ENCODE data around the gene EFHD2.

EFHD2 gene

GRCh38 chr1:15408890-15409387 is 749 bp upstream of the EFHD2 start:
- DNase-seq (ENCODE audit: low read depth): no peak
- TF ChIP-seq, protein P1, sequence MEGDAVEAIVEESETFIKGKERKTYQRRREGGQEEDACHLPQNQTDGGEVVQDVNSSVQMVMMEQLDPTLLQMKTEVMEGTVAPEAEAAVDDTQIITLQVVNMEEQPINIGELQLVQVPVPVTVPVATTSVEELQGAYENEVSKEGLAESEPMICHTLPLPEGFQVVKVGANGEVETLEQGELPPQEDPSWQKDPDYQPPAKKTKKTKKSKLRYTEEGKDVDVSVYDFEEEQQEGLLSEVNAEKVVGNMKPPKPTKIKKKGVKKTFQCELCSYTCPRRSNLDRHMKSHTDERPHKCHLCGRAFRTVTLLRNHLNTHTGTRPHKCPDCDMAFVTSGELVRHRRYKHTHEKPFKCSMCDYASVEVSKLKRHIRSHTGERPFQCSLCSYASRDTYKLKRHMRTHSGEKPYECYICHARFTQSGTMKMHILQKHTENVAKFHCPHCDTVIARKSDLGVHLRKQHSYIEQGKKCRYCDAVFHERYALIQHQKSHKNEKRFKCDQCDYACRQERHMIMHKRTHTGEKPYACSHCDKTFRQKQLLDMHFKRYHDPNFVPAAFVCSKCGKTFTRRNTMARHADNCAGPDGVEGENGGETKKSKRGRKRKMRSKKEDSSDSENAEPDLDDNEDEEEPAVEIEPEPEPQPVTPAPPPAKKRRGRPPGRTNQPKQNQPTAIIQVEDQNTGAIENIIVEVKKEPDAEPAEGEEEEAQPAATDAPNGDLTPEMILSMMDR (conservative IDR thresholded peaks at IDR 0.05; ENCODE audit: low read length): no peak
- H3K4me3 ChIP-seq (ENCODE audit: low read length): peak overlapping the region; percentile 84

GRCh38 chr1:15410223-15410883 is 665 bp downstream of the EFHD2 start:
- TF ChIP-seq, protein P1 (conservative IDR thresholded peaks at IDR 0.05; ENCODE audit: low read length): no peak
- DNase-seq (ENCODE audit: low read depth): no peak
- H3K4me3 ChIP-seq (ENCODE audit: low read length): peak overlapping the region; percentile 84

- H3K4me3 ChIP-seq (ENCODE audit: low read length): peak overlapping the region; percentile 84
- TF ChIP-seq, protein P1 (conservative IDR thresholded peaks at IDR 0.05; ENCODE audit: low read length): no peak
- DNase-seq (ENCODE audit: low read depth): no peak
These were observed 1.2 kb downstream of the EFHD2 start for GRCh38 chr1:15410884-15411245.

- H3K4me3 ChIP-seq (ENCODE audit: low read length): peak overlapping the region; percentile 84
- TF ChIP-seq, protein P1 (conservative IDR thresholded peaks at IDR 0.05; ENCODE audit: low read length): no peak
- no peak for DNase-seq (ENCODE audit: low read depth)
These were observed 2.0 kb downstream of the EFHD2 start for GRCh38 chr1:15411593-15412137.

DNA sequence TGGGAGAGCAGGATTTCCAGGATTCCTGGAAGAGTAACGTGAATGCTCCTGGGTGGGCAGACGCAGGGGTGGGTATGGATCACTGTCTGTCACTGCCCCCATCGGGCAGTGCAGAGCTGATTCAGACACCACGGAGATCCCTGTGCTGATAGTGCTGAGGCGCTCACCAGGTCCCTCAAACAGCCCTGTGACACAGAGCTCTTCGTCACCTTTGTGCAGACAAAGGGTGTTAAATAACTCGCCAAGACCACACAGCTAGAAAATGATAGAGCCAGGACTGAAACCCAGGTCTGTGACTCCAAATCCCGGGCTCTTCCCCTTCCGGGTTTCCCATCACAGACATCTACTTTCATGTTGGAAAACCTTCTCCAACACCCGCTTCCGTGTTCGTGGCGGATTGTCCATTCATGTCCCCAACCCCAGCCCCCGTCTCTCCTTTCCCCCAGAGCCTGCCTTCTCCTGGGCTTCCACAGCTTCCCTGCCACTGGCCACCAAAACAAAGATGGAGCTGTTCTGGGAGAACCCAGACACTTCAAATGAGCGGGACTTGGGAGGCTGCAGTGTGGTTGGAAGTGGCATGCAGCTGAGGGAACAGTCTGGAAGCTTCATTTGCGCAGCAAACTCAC is 2.6 kb downstream of the EFHD2 start:
- no peak for DNase-seq (ENCODE audit: low read depth)
- H3K4me3 ChIP-seq (ENCODE audit: low read length): no peak overlapping the region
- TF ChIP-seq, protein P1 (conservative IDR thresholded peaks at IDR 0.05; ENCODE audit: low read length): no peak

GRCh38 chr1:15412843-15413242 is 3.2 kb downstream of the EFHD2 start:
- DNase-seq (ENCODE audit: low read depth): no peak
- TF ChIP-seq, protein P1 (conservative IDR thresholded peaks at IDR 0.05; ENCODE audit: low read length): no peak
- H3K4me3 ChIP-seq (ENCODE audit: low read length): no peak overlapping the region

Measured in AG10803 (cell line).